Subcutaneous adipose tissue (tissue), 4 donors: Measurements from ENCODE around the gene SORL1. TPM values are rescaled to one million over a fixed set of nuclear protein-coding genes. Genes with fewer than 3 reads are reported as not detected.

Source experiments
- total RNA-seq, 4 donors: library from RNA; depleted of rRNA; stranded (reverse); fragments of >200 nt; gene quantifications; one replicate each; pipeline ENCODE4 v1.1.0, GENCODE V29; 2016
- TF ChIP-seq, protein P1 (sequence below): fragments of 450-650 bp; IDR thresholded peaks from one replicate; pipeline ENCODE4 v1.5.1; 2016; ENCODE audit warnings: low read depth, mild to moderate bottlenecking, control low read depth, antibody characterized with exemption, moderate library complexity

The SORL1 gene
- total RNA-seq, 4 donors from 2014 or later = 4.2 to 10.7 (median 6.6) TPM

DNA sequence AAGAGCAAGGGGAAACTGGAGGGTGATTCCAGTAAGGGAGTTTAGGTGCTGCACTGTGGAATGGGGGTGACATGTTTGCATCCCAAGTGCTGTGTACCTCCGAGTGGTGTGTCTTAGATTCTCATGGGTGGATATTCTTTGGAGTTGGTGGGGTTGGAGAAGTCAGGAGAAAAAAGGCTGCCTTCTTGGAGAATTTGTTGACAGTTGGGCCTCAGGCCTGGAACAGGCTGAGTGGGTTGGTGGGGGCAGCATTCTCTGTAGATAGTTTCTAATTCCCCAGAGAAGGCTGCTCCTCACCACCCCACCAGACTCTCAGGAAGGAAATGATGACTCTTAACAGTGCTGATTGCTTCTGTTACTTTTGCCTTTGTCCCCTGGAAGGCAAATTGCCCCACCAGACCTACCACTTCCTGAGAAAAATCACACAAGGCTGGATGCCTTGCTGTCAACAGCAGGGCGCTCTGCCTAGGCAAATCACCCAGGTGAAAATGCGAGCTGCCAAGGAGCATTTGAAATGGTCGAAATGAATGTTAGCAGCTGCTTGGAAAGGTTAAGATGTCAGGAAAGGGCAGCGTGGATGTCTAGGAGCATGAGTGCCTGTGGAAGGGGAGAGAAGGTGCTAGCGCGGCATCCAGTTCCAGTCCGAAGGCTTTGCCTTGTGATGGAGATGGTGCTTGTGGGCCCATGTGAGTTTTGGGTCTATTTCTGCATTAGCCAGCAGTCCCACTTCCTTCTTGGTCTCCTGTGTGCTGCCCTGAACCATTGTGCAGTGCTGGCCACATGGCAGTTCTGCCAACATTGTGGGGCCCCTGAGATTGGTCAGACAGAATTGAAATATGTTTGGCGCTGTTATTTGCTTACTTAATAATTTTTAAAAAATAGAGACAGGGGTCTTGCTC, 30.4 kb downstream of the SORL1 start:
- TF ChIP-seq, protein P1, sequence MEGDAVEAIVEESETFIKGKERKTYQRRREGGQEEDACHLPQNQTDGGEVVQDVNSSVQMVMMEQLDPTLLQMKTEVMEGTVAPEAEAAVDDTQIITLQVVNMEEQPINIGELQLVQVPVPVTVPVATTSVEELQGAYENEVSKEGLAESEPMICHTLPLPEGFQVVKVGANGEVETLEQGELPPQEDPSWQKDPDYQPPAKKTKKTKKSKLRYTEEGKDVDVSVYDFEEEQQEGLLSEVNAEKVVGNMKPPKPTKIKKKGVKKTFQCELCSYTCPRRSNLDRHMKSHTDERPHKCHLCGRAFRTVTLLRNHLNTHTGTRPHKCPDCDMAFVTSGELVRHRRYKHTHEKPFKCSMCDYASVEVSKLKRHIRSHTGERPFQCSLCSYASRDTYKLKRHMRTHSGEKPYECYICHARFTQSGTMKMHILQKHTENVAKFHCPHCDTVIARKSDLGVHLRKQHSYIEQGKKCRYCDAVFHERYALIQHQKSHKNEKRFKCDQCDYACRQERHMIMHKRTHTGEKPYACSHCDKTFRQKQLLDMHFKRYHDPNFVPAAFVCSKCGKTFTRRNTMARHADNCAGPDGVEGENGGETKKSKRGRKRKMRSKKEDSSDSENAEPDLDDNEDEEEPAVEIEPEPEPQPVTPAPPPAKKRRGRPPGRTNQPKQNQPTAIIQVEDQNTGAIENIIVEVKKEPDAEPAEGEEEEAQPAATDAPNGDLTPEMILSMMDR = no peak

- TF ChIP-seq, protein P1 = no peak
Measured at GRCh38 chr11:121483805-121484480, 31.8 kb downstream of the SORL1 start.

DNA sequence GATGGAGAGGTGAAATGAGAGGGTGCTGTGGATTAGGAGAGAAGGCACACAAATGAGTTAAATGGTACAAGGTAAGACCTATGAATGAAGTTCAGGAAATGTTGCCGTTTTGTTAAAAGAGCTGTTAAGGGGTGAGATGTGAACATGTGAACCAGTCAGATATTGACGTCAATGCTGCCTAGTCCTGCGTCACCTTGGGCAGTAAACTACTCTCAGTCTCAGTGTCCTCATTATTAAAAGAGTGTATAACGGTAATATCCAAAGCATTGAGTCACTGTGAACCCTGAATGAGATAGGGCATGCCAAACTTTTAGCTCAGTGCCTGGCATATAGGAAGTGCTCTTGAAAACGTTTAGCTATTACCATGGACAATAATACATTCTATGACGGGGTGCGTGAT, 33.1 kb downstream of the SORL1 start:
- TF ChIP-seq, protein P1 = no peak

- TF ChIP-seq, protein P1 = no peak
Measured at GRCh38 chr11:121486054-121486453, 33.9 kb downstream of the SORL1 start.

DNA sequence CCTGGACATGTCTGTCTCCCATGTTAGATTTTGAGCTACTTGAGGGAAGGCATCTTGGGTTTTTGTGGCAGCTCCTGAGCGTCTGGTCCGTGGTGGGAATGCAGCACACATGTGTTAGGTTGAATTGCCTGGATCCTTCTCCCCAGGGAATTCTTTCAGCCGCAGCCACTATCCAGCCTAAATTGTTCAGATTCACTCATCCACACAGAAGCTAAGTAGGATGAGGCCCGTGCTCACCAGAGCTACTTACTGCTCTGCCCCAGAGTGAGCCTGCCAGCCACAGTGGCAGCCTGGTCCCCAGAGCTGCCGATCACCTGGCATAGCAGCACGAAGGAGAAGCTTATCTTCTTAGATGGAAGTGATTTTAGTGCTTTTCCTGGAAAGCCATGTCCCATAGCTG, 35.1 kb downstream of the SORL1 start:
- TF ChIP-seq, protein P1 = no peak

DNA sequence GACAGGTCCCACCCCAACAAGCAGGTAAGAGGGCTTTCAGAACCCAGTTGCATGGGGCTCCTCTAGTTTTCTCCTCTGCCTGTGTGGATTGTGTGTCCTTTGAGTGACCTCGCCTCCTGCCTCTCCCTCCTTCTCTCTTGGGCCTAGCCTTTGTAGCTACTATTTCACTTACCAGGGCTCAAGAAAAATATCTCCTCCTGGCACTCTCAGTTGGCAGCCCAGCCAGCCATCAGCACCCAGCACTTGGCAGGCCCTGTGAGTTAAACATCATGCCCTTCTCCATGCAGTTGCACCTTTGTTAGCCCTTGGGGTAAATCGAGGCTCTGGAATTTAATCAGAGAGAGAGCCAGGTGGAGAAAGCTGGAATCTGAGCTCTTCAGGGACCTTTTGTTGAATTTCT, 36.1 kb downstream of the SORL1 start:
- TF ChIP-seq, protein P1 = no peak

DNA sequence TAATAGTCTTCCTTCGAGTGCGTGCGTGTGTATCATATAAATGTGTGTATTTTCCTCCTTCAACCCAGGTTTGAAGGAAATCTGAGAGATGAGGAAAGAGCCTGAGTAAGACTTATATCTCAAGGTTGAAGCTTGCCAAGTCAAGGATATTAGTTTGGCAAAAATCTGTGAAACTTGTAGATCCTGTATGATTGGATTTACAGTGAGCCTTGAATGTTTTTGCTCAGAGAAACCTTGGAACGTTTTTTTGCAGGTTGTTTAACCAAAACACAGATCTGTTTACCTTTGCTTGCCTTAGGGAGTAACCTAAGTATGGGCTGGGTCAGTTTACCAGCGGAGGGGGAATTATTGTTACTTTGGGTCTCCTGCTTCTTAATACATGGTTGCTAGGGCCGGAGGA, 36.5 kb downstream of the SORL1 start:
- TF ChIP-seq, protein P1 = no peak
